Epithelial cell of esophagus (primary cell): ENCODE measurements around the gene NRBF2.
A peak's percentile ranks its signal among the peaks of the same experiment; 100 is the strongest.

ENCODE experiments used
- DNase-seq: peaks from one replicate; pipeline ENCODE4 v3.0.0; 2010; ENCODE audit warnings: low read depth
- H3K4me3 ChIP-seq: 2 replicates; pipeline ENCODE4 v1.5.1; 2011; ENCODE audit warnings: mild to moderate bottlenecking, low read length, control low read depth
- CTCF ChIP-seq: IDR thresholded peaks from 2 replicates; pipeline ENCODE4 v1.5.1; 2011; ENCODE audit warnings: low read depth, mild to moderate bottlenecking, low read length, control low read depth, inconsistent platforms; ENCODE audit not compliant: insufficient read depth; ENCODE audit errors: missing control alignments

Gene NRBF2

GRCh38 chr10:63154546-63155387 lies 21.6 kb downstream of the NRBF2 start:
- no peak overlapping the region for H3K4me3 ChIP-seq
- DNase-seq = no peak
- TF ChIP-seq CTCF = no peak

- H3K4me3 ChIP-seq = no peak overlapping the region
- no peak for TF ChIP-seq CTCF
- DNase-seq = no peak
Observed at GRCh38 chr10:63155388-63156020, 22.4 kb downstream of the NRBF2 start.

- no peak for TF ChIP-seq CTCF
- no peak for DNase-seq
- no peak overlapping the region for H3K4me3 ChIP-seq
Observed at GRCh38 chr10:63156236-63156635, 23.1 kb downstream of the NRBF2 start.

GRCh38 chr10:63157845-63158624 lies 24.9 kb downstream of the NRBF2 start:
- TF ChIP-seq CTCF = peak; percentile 80
- peak; percentile 94 for DNase-seq
- no peak overlapping the region for H3K4me3 ChIP-seq

- TF ChIP-seq CTCF = no peak
- DNase-seq = no peak
- H3K4me3 ChIP-seq = no peak overlapping the region
Observed at GRCh38 chr10:63161592-63161991, 28.5 kb downstream of the NRBF2 start.

GRCh38 chr10:63164166-63164623 lies 31.1 kb downstream of the NRBF2 start:
- no peak overlapping the region for H3K4me3 ChIP-seq
- no peak for TF ChIP-seq CTCF
- DNase-seq = peak; percentile 47
